HL-60 (cell line): Measurements from ENCODE around the gene SHANK3.

Experiments used
- DNase-seq, 2 experiments: peaks; one replicate each; pipeline ENCODE4 v3.0.0-alpha.2; 2010 to 2020; ENCODE audit warnings: low read depth in 1 of 2, low spot score in 1 of 2
- H3K27ac ChIP-seq: fragments of 250-450 bp; sonication (Bioruptor Pico); replicated peaks from 2 replicates; pipeline ENCODE4 v1.5.1; 2020; ENCODE audit warnings: mild to moderate bottlenecking, moderate library complexity
- H3K27me3 ChIP-seq: fragments of 250-450 bp; sonication (Bioruptor Pico); 2 replicates; pipeline ENCODE4 v1.5.1; 2021; ENCODE audit warnings: mild to moderate bottlenecking, moderate library complexity; ENCODE audit not compliant: insufficient read depth, poor library complexity, severe bottlenecking
- H3K4me3 ChIP-seq: replicated peaks from 2 replicates; pipeline ENCODE4 v1.5.1; 2011; ENCODE audit warnings: mild to moderate bottlenecking, control low read depth, low read length; ENCODE audit not compliant: insufficient read depth
- GABPA ChIP-seq: IDR thresholded peaks from 2 replicates; pipeline ENCODE4 v1.6.1; 2012; ENCODE audit warnings: low read depth
- POLR2AphosphoS5 ChIP-seq: IDR thresholded peaks from 2 replicates; pipeline ENCODE4 v1.6.1; 2012; ENCODE audit warnings: low read depth
- SPI1 ChIP-seq: IDR thresholded peaks from 2 replicates; pipeline ENCODE4 v1.6.1; 2012; ENCODE audit warnings: low read depth, mild to moderate bottlenecking, borderline replicate concordance
- TF ChIP-seq, protein P1 (sequence below): IDR thresholded peaks from one replicate; pipeline ENCODE4 v1.5.1; 2011; ENCODE audit warnings: low read length, control low read depth, inconsistent platforms; ENCODE audit not compliant: insufficient read depth
- TF ChIP-seq, protein P2 (sequence below): IDR thresholded peaks from 2 replicates; pipeline ENCODE4 v1.6.1; 2012; ENCODE audit warnings: low read depth; ENCODE audit not compliant: insufficient replicate concordance

SHANK3 gene

DNA sequence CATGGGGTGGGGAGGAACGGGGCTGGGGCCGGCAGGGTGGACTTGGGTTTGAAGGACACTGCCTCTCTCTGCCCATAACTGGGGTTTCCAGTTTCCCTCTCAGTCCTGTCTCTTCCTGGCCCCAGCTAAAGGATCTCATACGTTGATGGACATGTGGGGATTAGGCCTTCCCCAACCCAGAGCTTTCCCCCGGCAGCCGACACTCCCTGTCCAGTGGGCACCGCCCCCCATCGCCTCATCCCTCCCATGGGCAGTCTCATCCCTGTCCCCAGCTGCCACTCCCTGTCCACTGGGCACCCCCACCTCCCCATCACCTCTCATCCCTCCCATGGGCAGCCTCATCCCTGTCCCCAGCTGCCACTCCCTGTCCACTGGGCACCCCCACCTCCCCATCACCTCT lies 43.2 kb downstream of the SHANK3 start:
- DNase-seq: no peak
- TF ChIP-seq, protein P1, sequence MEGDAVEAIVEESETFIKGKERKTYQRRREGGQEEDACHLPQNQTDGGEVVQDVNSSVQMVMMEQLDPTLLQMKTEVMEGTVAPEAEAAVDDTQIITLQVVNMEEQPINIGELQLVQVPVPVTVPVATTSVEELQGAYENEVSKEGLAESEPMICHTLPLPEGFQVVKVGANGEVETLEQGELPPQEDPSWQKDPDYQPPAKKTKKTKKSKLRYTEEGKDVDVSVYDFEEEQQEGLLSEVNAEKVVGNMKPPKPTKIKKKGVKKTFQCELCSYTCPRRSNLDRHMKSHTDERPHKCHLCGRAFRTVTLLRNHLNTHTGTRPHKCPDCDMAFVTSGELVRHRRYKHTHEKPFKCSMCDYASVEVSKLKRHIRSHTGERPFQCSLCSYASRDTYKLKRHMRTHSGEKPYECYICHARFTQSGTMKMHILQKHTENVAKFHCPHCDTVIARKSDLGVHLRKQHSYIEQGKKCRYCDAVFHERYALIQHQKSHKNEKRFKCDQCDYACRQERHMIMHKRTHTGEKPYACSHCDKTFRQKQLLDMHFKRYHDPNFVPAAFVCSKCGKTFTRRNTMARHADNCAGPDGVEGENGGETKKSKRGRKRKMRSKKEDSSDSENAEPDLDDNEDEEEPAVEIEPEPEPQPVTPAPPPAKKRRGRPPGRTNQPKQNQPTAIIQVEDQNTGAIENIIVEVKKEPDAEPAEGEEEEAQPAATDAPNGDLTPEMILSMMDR: no peak
- TF ChIP-seq GABPA: no peak
- no peak for TF ChIP-seq POLR2AphosphoS5
- TF ChIP-seq, protein P2, sequence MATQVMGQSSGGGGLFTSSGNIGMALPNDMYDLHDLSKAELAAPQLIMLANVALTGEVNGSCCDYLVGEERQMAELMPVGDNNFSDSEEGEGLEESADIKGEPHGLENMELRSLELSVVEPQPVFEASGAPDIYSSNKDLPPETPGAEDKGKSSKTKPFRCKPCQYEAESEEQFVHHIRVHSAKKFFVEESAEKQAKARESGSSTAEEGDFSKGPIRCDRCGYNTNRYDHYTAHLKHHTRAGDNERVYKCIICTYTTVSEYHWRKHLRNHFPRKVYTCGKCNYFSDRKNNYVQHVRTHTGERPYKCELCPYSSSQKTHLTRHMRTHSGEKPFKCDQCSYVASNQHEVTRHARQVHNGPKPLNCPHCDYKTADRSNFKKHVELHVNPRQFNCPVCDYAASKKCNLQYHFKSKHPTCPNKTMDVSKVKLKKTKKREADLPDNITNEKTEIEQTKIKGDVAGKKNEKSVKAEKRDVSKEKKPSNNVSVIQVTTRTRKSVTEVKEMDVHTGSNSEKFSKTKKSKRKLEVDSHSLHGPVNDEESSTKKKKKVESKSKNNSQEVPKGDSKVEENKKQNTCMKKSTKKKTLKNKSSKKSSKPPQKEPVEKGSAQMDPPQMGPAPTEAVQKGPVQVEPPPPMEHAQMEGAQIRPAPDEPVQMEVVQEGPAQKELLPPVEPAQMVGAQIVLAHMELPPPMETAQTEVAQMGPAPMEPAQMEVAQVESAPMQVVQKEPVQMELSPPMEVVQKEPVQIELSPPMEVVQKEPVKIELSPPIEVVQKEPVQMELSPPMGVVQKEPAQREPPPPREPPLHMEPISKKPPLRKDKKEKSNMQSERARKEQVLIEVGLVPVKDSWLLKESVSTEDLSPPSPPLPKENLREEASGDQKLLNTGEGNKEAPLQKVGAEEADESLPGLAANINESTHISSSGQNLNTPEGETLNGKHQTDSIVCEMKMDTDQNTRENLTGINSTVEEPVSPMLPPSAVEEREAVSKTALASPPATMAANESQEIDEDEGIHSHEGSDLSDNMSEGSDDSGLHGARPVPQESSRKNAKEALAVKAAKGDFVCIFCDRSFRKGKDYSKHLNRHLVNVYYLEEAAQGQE: no peak
- TF ChIP-seq SPI1: no peak
- no peak overlapping the region for H3K4me3 ChIP-seq
- H3K27me3 ChIP-seq: no peaks in the 10 kb centered on the region
- H3K27ac ChIP-seq: no peak overlapping the region

DNA sequence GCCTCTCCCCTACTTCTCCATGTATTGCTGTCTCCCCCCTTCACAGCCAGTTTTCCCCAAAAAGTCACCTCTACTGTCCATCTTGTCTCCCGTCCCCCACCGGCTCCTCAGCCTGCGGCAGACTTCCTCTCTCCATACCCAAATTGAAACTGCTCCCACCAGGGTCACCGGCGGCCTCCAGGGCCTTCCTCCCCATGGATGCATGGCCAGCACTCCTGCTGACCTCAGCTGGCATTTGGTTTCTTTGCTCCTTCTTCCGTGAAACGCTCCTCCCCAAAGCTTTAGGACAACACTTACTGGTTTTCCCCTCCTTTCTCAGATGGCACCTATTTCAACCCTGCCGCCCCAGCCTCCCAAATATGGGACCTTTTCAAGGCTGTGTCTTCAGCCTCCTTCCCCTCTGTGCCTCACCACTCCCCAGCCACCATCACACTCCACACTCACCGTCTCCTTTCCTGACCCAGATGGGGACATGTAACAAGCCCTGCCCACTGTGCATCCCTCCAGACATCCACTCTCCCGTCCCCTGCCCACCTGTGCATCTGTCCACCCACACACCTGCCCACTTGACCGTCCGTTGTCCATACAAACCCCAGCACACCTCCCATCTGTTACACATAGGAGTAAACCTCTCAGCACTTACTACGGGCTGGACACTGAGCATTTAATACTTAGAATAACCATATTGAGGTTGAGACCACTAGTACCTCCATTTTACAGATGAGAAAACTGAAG lies 43.8 kb downstream of the SHANK3 start:
- H3K27ac ChIP-seq: no peak overlapping the region
- H3K27me3 ChIP-seq: no peaks in the 10 kb centered on the region
- no peak overlapping the region for H3K4me3 ChIP-seq
- TF ChIP-seq SPI1 (no peak), POLR2AphosphoS5 (no peak), GABPA (no peak)
- TF ChIP-seq, protein P1: no peak
- TF ChIP-seq, protein P2: no peak
- DNase-seq: no peak

DNA sequence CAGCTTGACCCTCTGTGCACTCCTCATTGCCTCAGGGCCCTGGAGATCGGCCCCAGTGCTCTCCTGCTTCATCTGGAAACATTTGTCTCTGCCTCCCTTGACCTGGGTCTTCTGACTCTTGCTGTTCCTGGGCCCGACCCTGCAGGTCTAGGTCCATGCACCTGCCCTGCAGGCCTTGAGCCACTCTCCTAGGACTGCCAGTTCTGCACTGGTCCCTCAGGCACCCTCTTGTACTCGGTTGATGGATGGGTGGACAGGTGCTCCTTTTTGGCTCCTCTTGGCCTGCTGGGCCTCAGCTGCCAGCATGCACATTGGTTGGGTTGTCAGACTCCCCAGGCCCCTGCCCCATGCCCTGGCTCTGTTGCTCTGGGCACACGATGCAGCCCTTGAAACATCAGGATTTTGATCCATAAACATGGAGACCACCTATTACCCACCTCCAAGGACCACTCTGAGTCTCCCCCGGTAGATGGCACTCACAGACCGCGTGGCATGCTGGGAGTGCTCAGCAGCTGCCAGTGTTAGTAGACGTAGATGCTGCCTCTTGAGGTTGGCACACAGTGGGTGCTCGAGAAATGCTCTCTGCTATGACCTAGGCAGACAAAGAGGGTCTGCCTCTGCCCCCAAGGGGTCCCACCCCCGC lies 45.2 kb downstream of the SHANK3 start:
- no peak overlapping the region for H3K27ac ChIP-seq

More for the DNA sequence above, 45.2 kb downstream of the SHANK3 start:
- TF ChIP-seq POLR2AphosphoS5: no peak
- no peak for TF ChIP-seq GABPA
- no peak for TF ChIP-seq SPI1
- TF ChIP-seq, protein P2: no peak
- TF ChIP-seq, protein P1: no peak
- no peak for DNase-seq
- Histone ChIP-seq H3K27me3 (no peaks in the 10 kb centered on the region), H3K4me3 (no peak overlapping the region)
